ENCODE measurements around the gene AUP1.

AUP1 gene

DNA sequence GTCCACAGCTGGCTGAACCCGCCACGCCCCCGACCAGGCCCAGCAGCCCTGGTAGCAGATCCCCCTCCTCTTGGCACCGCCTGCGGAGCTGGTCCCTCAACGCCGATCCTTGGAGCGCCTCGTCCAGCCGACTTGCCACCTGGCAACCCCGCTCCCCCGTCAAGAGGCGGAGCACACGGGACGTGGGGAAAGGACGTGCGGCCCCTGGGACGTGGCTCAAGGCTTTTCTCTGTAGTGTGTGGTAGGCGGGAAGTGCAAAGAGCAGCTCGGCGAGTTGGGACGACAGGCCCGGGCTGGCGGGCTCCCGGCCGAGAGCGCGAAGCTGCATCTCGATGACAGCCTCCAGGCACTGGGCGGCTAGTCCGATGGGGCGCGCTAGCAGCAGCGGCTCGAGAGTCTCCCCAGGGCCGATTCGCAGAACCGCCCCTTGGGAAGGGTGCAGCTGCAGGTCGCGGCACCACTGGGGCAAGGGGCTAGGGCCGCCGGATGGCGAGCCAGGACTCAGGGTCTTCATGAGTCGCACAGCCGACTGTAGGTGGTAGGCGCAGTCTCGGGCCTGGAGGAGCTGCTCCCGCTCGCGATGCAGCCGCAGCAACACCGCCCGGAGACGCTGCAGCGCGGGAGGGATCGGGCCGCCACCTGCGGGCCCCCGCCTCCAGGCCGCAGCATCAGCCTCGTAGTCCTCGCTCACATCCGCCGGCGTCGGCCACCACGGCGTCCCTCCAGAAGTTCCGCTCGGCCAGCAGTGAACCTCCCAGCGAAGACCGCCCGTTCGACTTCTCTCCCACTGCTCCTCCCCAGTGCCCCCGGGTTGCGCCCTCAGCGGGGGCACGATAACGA is 47.3 kb downstream of the AUP1 start:
- H3K4me3 ChIP-seq (ENCODE audit: low read depth, low read length): peak overlapping the region; percentile 93
- no peak for TF ChIP-seq CTCF (IDR thresholded peaks at IDR 0.05; ENCODE audit: low read depth, low read length)

GRCh38 chr2:74481431-74481830 is 48.1 kb downstream of the AUP1 start:
- peak overlapping the region; percentile 93 for H3K4me3 ChIP-seq (ENCODE audit: low read depth, low read length)
- no peak for TF ChIP-seq CTCF (IDR thresholded peaks at IDR 0.05; ENCODE audit: low read depth, low read length)
